IMR-90 (cell line): ENCODE data around the gene HIC2. TPM values are rescaled to one million over a fixed set of nuclear protein-coding genes. Genes with fewer than 3 reads are reported as not detected.
A peak's percentile ranks its signal among the peaks of the same experiment; 100 is the strongest.

Experiments used
- ATAC-seq: fragments of 200-7000 bp; cut with Tn5 transposase; 2 replicates; pipeline ENCODE4 v1.9.1; 2020; ENCODE audit warnings: low read depth, mild to moderate bottlenecking, moderate library complexity
- BruUV-seq: library from RNA; stranded (reverse); fragments of 400-500 nt; replicated peaks from 2 replicates; lab custom pipeline; 2021; lab: Mats Ljungman, UMichigan
- CTCF ChIA-PET: fragments of 300-600 bp; formaldehyde crosslinking; extraction: SDS; loops from one replicate; lab custom pipeline; 2021; ENCODE audit warnings: antibody characterized with exemption; lab: Yijun Ruan, JAX
- POLR2A ChIA-PET: fragments of 300-600 bp; sonication (Branson Sonifier 250); formaldehyde crosslinking; loops from one replicate; lab custom pipeline; 2022; ENCODE audit warnings: antibody characterized with exemption; ENCODE audit not compliant: unreplicated experiment; lab: Charles Lee
- DNase-seq: peaks from one replicate; pipeline ENCODE4 v3.0.0; 2013
- H2AFZ ChIP-seq: replicated peaks from 2 replicates; pipeline ENCODE3; 2013; ENCODE audit warnings: low read length, mild to moderate bottlenecking; ENCODE audit not compliant: poor library complexity
- H2AK5ac ChIP-seq: 2 replicates; pipeline ENCODE4 v1.6.1; 2013; ENCODE audit warnings: low read depth, low read length, inconsistent platforms
- H2AK9ac ChIP-seq: replicated peaks from 2 replicates; pipeline ENCODE3; 2013; ENCODE audit warnings: mild to moderate bottlenecking, low read depth, low read length, moderate library complexity; ENCODE audit not compliant: poor library complexity
- H2BK120ac ChIP-seq: 2 replicates; pipeline ENCODE4 v1.6.1; 2013; ENCODE audit warnings: low read depth, low read length, inconsistent platforms
- H2BK15ac ChIP-seq: 3 replicates; pipeline ENCODE4 v1.6.1; 2013; ENCODE audit warnings: low read depth, low read length, inconsistent platforms
- H2BK20ac ChIP-seq: 2 replicates; pipeline ENCODE4 v1.6.1; 2013; ENCODE audit warnings: low read depth, mild to moderate bottlenecking, inconsistent platforms, low read length, moderate library complexity
- H2BK5ac ChIP-seq: 2 replicates; pipeline ENCODE4 v1.6.1; 2013; ENCODE audit warnings: mild to moderate bottlenecking, low read depth, low read length, inconsistent platforms; ENCODE audit not compliant: poor library complexity, severe bottlenecking
- H3K14ac ChIP-seq: replicated peaks from 2 replicates; pipeline ENCODE4 v1.6.1; 2013; ENCODE audit warnings: low read depth, low read length, inconsistent platforms
- H3K18ac ChIP-seq: 2 replicates; pipeline ENCODE4 v1.6.1; 2013; ENCODE audit warnings: low read depth, low read length, control low read depth
- H3K23ac ChIP-seq: 2 replicates; pipeline ENCODE4 v1.6.1; 2013; ENCODE audit warnings: low read depth, low read length, inconsistent platforms
- H3K27ac ChIP-seq: 2 replicates; pipeline ENCODE4 v1.5.1; 2013; ENCODE audit warnings: mild to moderate bottlenecking, control low read depth, low read length; ENCODE audit not compliant: insufficient read depth
- H3K27me3 ChIP-seq: 2 replicates; pipeline ENCODE4 v1.6.1; 2013; ENCODE audit warnings: low read length; ENCODE audit not compliant: control insufficient read depth, insufficient read depth
- H3K36me3 ChIP-seq: 2 replicates; pipeline ENCODE4 v1.6.1; 2013; ENCODE audit warnings: low read length, mixed read lengths; ENCODE audit not compliant: control insufficient read depth, insufficient read depth
- H3K4ac ChIP-seq: 2 replicates; pipeline ENCODE4 v1.6.1; 2013; ENCODE audit warnings: low read depth, low read length, inconsistent platforms
- H3K4me1 ChIP-seq: 2 replicates; pipeline ENCODE4 v1.6.1; 2013; ENCODE audit warnings: low read length, mixed read lengths; ENCODE audit not compliant: control insufficient read depth, insufficient read depth
- H3K4me2 ChIP-seq: 2 replicates; pipeline ENCODE4 v1.6.1; 2013; ENCODE audit warnings: low read depth, mild to moderate bottlenecking, control low read depth, low read length, moderate library complexity
- H3K4me3 ChIP-seq: 2 replicates; pipeline ENCODE4 v1.5.1; 2013; ENCODE audit warnings: low read depth, mild to moderate bottlenecking, control low read depth, low read length, moderate library complexity; ENCODE audit not compliant: insufficient read depth
- H3K56ac ChIP-seq: 2 replicates; pipeline ENCODE4 v1.6.1; 2013; ENCODE audit warnings: low read length, inconsistent platforms; ENCODE audit not compliant: insufficient read depth; ENCODE audit errors: extremely low read depth
- H3K79me1 ChIP-seq, 2 experiments: 2 replicates each; pipeline ENCODE4 v1.6.1; 2013; ENCODE audit warnings: low read length in 2 of 2, inconsistent platforms in 1 of 2, low read depth in 1 of 2
- H3K9ac ChIP-seq: 2 replicates; pipeline ENCODE4 v1.6.1; 2013; ENCODE audit warnings: low read depth, low read length, control low read depth
- H3K9me1 ChIP-seq: 2 replicates; pipeline ENCODE4 v1.6.1; 2013; ENCODE audit warnings: low read length, inconsistent platforms; ENCODE audit not compliant: insufficient read depth
- H3K9me3 ChIP-seq: 2 replicates; pipeline ENCODE4 v1.6.1; 2013; ENCODE audit warnings: low read length; ENCODE audit not compliant: control insufficient read depth, insufficient read depth
- H4K20me1 ChIP-seq: 2 replicates; pipeline ENCODE4 v1.6.1; 2013; ENCODE audit warnings: low read length, inconsistent platforms; ENCODE audit not compliant: insufficient read depth
- H4K5ac ChIP-seq: 2 replicates; pipeline ENCODE4 v1.6.1; 2013; ENCODE audit warnings: mild to moderate bottlenecking, low read depth, low read length, control low read depth
- H4K8ac ChIP-seq, 2 experiments: 2 replicates each; pipeline ENCODE4 v1.6.1; 2013; ENCODE audit warnings: low read depth in 2 of 2, low read length in 2 of 2, control low read depth in 1 of 2, inconsistent platforms in 1 of 2
- H4K91ac ChIP-seq: 2 replicates; pipeline ENCODE4 v1.6.1; 2013; ENCODE audit warnings: low read depth, low read length, inconsistent platforms; ENCODE audit not compliant: insufficient read depth
- BHLHE40 ChIP-seq: fragments of 150-350 bp; IDR thresholded peaks from 2 replicates; pipeline ENCODE4 v1.6.1; 2016; ENCODE audit warnings: mild to moderate bottlenecking, low read depth, low read length
- ELK1 ChIP-seq: fragments of 150-350 bp; IDR thresholded peaks from 2 replicates; pipeline ENCODE4 v1.6.1; 2016; ENCODE audit warnings: low read depth, mild to moderate bottlenecking, low read length, moderate library complexity, borderline replicate concordance
- FOS ChIP-seq: fragments of 150-350 bp; IDR thresholded peaks from 2 replicates; pipeline ENCODE4 v1.6.1; 2016; ENCODE audit warnings: low read depth, low read length
- MAFK ChIP-seq: IDR thresholded peaks from 2 replicates; pipeline ENCODE4 v1.6.1; 2012; ENCODE audit warnings: low read depth, low read length, improper control_type of control experiment
- MAZ ChIP-seq: IDR thresholded peaks from 2 replicates; pipeline ENCODE4 v1.6.1; 2012; ENCODE audit warnings: low read depth, mild to moderate bottlenecking, low read length, improper control_type of control experiment, moderate library complexity, borderline replicate concordance
- MXI1 ChIP-seq: IDR thresholded peaks from 2 replicates; pipeline ENCODE4 v1.6.1; 2012; ENCODE audit warnings: low read depth, mild to moderate bottlenecking, low read length, moderate library complexity, borderline replicate concordance
- NFE2L2 ChIP-seq: fragments of 150-350 bp; IDR thresholded peaks from 2 replicates; pipeline ENCODE4 v1.6.1; 2016; ENCODE audit warnings: low read depth, mild to moderate bottlenecking, low read length
- POLR2A ChIP-seq: IDR thresholded peaks from 2 replicates; pipeline ENCODE4 v1.6.1; 2012; ENCODE audit warnings: mild to moderate bottlenecking, low read depth, low read length
- RCOR1 ChIP-seq: IDR thresholded peaks from 2 replicates; pipeline ENCODE4 v1.6.1; 2012; ENCODE audit warnings: mild to moderate bottlenecking, low read length, improper control_type of control experiment; ENCODE audit not compliant: insufficient replicate concordance
- RFX5 ChIP-seq: IDR thresholded peaks from 2 replicates; pipeline ENCODE4 v1.8.0; 2012; ENCODE audit warnings: low read depth, mild to moderate bottlenecking, low read length, moderate library complexity
- SMC3 ChIP-seq: fragments of 150-350 bp; IDR thresholded peaks from 2 replicates; pipeline ENCODE4 v1.6.1; 2016; ENCODE audit warnings: low read depth, mild to moderate bottlenecking, antibody characterized with exemption, low read length, moderate library complexity
- USF2 ChIP-seq: fragments of 150-350 bp; IDR thresholded peaks from 2 replicates; pipeline ENCODE4 v1.6.1; 2017; ENCODE audit warnings: mild to moderate bottlenecking, antibody characterized with exemption, low read length, low read depth
- WGBS, 2 experiments: methylation state at CpG; one replicate each; pipeline versions ENCODE4 v1.1.5 to v1.1.7; 2013; ENCODE audit warnings: missing lambda C conversion rate in 2 of 2; ENCODE audit not compliant: insufficient read length in 1 of 2; ENCODE audit errors: extremely low coverage in 2 of 2; 5-methylcytosine and 5-hydroxymethylcytosine counted together
- dilution Hi-C: fragments of 300-500 bp; cut with HindIII; formaldehyde crosslinking; loops from one replicate; pipeline ENCODE4 v1.14.3; 2018; ENCODE audit warnings: low sequenced_read_pairs; ENCODE audit not compliant: unreplicated experiment
- in situ Hi-C: fragments of 300-500 bp; cut with MboI; formaldehyde crosslinking; loops from 3 replicates; pipeline ENCODE4 v1.14.3; 2019; ENCODE audit warnings: low sequenced_read_pairs, inconsistent platforms, mixed read lengths
- intact Hi-C: fragments of 100-400 bp; cut with micrococcal nuclease; formaldehyde crosslinking; loops from 2 replicates; pipeline ENCODE4 v1.10.0; 2022
- polyA plus RNA-seq, 3 experiments: library from polyadenylated mRNA; depleted of rRNA; stranded (reverse); fragments of >200 nt; gene quantifications; 2 replicates each; pipeline ENCODE4 v1.2.3, GENCODE V29; 2012; ENCODE audit warnings: low replicate concordance in 1 of 3
- total RNA-seq: library from RNA; depleted of rRNA; stranded (reverse); fragments of >200 nt; gene quantifications from 2 replicates; pipeline ENCODE4 v1.2.3, GENCODE V29; 2012

Gene HIC2
- total and polyA plus RNA-seq, 2 of the 4 experiments (the other 2 are of a cell fraction): 1.4 to 2.4 TPM

DNA sequence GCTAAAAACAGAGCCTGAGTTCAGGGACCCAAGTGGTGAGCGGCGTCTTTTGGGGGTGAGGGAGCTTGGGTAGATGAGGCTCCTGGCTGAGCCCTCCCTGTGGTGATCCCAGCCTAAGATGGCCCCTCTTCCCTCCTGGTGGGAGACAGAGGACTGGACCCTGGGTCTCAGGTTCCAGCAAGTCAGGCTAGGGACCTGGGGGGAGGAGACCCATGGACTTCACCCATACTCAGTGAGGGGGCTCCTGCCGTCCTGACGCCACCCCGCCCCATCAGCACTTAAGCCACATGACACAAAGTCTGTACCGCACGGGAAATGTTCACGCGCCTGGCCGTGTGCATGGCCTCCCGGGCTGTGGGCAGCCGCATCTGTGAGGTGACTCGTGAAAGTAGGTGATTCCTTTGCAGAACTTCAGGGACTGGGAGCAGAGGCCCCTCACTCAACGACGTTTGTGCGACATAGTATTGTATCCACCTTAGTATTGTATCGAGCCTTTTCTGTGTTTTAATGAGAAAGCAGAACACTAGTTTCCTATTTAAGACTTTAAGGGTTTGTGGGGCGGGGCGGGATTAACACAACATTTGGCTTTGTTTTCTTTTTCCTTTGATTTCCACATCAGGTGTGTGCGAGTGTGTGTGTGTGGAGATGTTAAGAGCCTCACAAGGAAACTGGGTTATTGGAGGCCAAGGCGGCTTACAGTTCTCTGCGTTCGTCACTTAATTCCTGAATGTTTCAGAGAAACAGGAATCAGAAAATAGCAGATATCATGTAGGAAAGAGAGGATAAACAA is 31.7 kb downstream of the HIC2 start (continued):
- TF ChIP-seq RCOR1: no peak

- H3K56ac ChIP-seq: no peak overlapping the region
- ChIA-PET POLR2A (no interaction called here), CTCF (no interaction called here)
- DNase-seq (peak; percentile 13), ATAC-seq (peak; percentile 65)
- no peak overlapping the region for H2BK120ac ChIP-seq
- H3K14ac ChIP-seq: no peak overlapping the region
- H2AK5ac ChIP-seq: no peak overlapping the region
- 0 out of 2 replicates have a peak, but pooled peaks cover 3% of the 10 kb centered on the region for H3K9me1 ChIP-seq
- in situ Hi-C loops: no loop called here
- no peak overlapping the region for H3K4me3 ChIP-seq
- peaks cover 25% of the 10 kb centered on the region; the same call in 1 of the 2 replicates for H4K20me1 ChIP-seq
- H3K9me3 ChIP-seq: no peaks in the 10 kb centered on the region
- no peak overlapping the region for H2AFZ ChIP-seq
- no peak overlapping the region for H4K91ac ChIP-seq
- H3K9ac ChIP-seq: no peak overlapping the region
- intact Hi-C loops: no loop called here
- dilution Hi-C loops: no loop called here
- no peak overlapping the region for H3K23ac ChIP-seq
- peaks cover 28% of the 10 kb centered on the region for H3K36me3 ChIP-seq
- H3K27ac ChIP-seq: no peak overlapping the region
- peaks cover 4 to 18% of the 10 kb centered on the region in 2 experiments; a peak in 3 of 4 replicates for H3K79me1 ChIP-seq
- no peak overlapping the region for H2BK15ac ChIP-seq
- no peak overlapping the region for H3K4ac ChIP-seq
- H4K5ac ChIP-seq: no peak overlapping the region
- H4K8ac ChIP-seq: no peak overlapping the region
- no peaks in the 10 kb centered on the region for H3K27me3 ChIP-seq
- H2BK5ac ChIP-seq: no peak overlapping the region
- H2BK20ac ChIP-seq: no peak overlapping the region
- peak overlapping the region; percentile 23 for H2AK9ac ChIP-seq
- H3K4me1 ChIP-seq: no peaks in the 10 kb centered on the region; the same call in 1 of the 2 replicates
- H3K18ac ChIP-seq: no peak overlapping the region
- no TSS peak for BruUV-seq
- H3K4me2 ChIP-seq: no peak overlapping the region
- WGBS, 2 experiments: 65% methylated on average over 4 of the region's 23 CpGs; no CpG with 5 or more reads in 1 of the 2 experiments
- TF ChIP-seq NFE2L2 (no peak), MAZ (no peak), USF2 (no peak), POLR2A (no peak), MAFK (no peak), FOS (no peak), RCOR1 (no peak), SMC3 (no peak), BHLHE40 (no peak), MXI1 (no peak), RFX5 (no peak), ELK1 (no peak)
Observed at GRCh38 chr22:21449531-21450319, 32.6 kb downstream of the HIC2 start.
